Measurements from ENCODE around the gene HAUS3.

HAUS3 gene

GRCh38 chr4:2272828-2273120 is 30.9 kb upstream of the HAUS3 start:
- Histone ChIP-seq H3K4me3 (ENCODE audit: low read depth, low read length) (no peak overlapping the region), H3K27me3 (ENCODE audit: insufficient read depth, low read depth, severe bottlenecking) (no peaks in the 10 kb centered on the region), H3K36me3 (no peaks in the 10 kb centered on the region), H3K27ac (no peak overlapping the region), H3K9me3 (ENCODE audit: severe bottlenecking) (no peaks in the 10 kb centered on the region)
- TF ChIP-seq, protein P1, sequence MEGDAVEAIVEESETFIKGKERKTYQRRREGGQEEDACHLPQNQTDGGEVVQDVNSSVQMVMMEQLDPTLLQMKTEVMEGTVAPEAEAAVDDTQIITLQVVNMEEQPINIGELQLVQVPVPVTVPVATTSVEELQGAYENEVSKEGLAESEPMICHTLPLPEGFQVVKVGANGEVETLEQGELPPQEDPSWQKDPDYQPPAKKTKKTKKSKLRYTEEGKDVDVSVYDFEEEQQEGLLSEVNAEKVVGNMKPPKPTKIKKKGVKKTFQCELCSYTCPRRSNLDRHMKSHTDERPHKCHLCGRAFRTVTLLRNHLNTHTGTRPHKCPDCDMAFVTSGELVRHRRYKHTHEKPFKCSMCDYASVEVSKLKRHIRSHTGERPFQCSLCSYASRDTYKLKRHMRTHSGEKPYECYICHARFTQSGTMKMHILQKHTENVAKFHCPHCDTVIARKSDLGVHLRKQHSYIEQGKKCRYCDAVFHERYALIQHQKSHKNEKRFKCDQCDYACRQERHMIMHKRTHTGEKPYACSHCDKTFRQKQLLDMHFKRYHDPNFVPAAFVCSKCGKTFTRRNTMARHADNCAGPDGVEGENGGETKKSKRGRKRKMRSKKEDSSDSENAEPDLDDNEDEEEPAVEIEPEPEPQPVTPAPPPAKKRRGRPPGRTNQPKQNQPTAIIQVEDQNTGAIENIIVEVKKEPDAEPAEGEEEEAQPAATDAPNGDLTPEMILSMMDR (IDR thresholded peaks at IDR 0.05; ENCODE audit: low read depth, low read length) = no peak
- DNase-seq = no peak

DNA sequence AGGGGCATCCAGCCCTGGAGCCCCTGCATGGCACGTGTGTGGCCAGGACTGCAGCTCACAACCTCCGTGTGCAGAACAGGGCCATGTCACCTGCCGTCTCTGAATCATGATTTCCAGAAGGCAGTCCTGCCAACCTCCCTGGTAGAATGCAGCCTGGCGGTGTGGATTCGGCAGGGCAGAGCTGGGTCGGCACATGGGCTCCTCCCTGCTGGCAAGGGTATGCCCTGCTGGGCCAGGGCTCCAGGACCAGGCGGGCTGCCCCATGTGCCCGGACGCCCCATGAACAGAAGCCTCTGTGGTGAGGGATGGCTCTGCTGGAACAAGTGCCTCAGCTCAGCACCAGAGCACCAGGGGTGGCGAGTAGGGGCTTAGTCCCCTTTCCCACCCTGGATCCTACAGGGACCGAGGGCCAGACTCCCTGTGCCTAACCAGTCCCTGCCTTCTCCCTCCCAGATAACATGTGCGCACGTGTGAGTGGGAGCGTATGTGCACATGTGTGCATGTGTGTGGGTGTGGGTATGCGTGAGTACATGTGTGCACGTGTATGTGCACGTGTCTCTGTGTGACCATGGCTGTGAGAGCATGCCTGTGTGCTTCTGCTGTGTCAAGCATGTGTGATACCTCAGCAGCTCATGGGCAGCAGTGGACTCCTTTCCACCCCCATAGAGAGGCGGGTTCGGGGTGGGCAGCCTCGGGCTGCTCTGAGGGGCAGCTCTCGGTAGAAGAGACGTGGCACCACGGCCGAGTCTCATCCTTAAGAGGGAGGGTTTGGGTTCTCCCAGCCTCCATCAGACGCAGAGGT is 30.3 kb upstream of the HAUS3 start:
- Histone ChIP-seq H3K27ac (no peak overlapping the region), H3K9me3 (ENCODE audit: severe bottlenecking) (no peaks in the 10 kb centered on the region), H3K36me3 (no peaks in the 10 kb centered on the region), H3K4me3 (ENCODE audit: low read depth, low read length) (no peak overlapping the region), H3K27me3 (ENCODE audit: insufficient read depth, low read depth, severe bottlenecking) (no peaks in the 10 kb centered on the region)
- TF ChIP-seq, protein P1 (IDR thresholded peaks at IDR 0.05; ENCODE audit: low read depth, low read length) = no peak
- no peak for DNase-seq

DNA sequence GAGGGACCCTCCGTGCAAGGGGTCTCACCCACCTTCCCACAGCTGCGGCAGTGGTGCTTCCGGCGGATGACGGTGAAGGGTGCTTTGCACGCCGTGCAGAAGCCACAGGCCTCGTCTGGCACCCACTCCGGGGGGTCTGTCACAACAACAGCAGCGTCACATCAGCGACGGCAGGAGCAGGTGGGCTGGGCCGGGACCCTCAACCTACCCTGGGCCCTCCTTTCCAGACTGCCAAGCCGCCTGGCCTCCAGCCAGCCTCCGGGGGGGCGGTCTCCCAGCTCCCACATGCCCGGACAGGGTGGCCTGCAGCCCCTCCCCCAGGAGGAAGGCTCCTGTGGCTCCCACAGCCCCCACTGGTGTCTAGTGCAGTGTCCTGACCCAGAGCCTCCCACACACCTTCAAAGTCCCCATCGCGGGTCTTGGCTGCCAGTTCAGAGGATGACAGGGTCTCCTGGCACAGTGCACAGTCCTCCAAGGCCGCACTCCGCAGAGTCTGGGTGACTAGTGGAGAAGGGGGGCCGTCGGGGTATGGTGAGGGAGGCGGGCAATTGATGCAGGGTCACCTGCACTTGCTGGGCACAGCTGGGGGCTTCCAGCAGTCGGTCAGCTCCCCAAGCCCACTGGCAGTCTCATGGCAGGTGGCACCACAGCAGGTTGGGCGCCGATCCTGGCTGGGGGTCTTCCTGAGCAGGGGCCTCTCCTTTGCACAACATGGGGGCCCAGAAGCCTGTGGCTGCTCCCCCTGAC is 29.5 kb upstream of the HAUS3 start:
- Histone ChIP-seq H3K27ac (no peak overlapping the region), H3K36me3 (no peaks in the 10 kb centered on the region), H3K4me3 (ENCODE audit: low read depth, low read length) (no peak overlapping the region), H3K27me3 (ENCODE audit: insufficient read depth, low read depth, severe bottlenecking) (no peaks in the 10 kb centered on the region), H3K9me3 (ENCODE audit: severe bottlenecking) (no peaks in the 10 kb centered on the region)
- TF ChIP-seq, protein P1 (IDR thresholded peaks at IDR 0.05; ENCODE audit: low read depth, low read length) = no peak
- no peak for DNase-seq

DNA sequence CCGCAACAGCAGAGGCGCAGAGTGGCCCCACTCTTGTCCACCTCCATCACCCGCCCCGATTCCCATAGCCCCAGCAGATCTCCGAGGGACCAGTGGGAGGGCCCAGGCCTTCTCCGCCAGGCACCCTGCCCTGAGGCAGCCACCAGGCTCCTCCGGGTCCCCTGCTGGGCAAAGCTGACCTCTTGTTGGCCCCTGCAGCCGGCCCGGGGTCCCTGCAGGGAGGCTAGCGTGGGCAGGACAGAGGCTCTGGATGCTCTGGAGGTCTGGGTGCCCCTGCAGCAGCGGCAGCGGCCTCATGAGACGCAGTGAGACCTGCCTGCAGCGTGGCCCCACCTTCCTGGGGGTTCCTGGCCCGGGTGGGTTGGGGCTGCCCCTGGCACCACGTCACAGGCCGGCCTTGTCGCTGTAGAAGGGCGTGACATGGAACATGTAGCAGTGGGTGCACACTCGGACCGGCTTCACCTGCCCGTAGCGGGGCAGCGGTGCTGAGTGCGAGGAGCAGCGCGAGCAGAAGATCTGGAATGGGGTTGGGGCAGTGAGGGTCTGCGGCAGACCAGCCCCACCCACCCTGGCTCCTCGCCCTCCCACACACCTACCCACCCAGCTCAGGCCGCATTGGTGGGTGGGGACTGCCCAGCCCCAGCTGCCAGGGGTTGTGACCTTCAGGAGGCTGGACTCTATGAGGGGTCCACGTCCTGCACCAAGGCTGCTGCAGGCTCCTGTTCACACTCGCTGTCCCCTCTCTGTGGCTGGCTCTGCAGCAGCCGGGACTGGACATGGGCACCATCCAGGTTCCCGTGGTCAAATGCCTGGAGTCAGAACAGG is 28.6 kb upstream of the HAUS3 start:
- H3K27me3 ChIP-seq (ENCODE audit: insufficient read depth, low read depth, severe bottlenecking) = no peaks in the 10 kb centered on the region
- TF ChIP-seq, protein P1 (IDR thresholded peaks at IDR 0.05; ENCODE audit: low read depth, low read length) = no peak

DNA sequence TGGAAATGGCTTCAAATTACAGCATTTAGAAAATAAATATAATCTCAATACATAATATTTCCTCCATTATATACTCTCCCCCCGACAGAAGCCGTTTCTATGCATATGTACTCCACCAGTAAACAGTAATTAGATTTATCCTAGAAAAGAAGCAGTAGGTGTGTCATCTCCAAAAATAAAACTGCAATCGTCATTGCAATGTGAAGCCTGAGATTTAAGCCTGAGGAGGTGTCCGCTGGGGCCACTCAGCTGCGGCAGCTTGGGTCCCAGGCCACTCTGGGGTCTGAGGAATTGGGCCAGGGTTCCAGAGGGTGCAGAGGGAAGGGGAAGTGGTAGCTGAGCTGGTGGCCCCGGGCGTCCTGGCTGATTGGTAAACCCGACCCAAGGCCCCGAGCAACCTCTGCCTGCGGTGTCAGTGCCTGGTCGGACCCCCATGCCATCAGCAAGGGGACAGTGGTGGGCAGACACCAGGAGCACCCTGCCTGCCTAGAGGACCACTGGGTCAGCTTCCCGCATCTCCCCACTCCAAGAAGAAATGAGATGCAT is 27.8 kb upstream of the HAUS3 start:
- H3K4me3 ChIP-seq (ENCODE audit: low read depth, low read length) = no peak overlapping the region
- TF ChIP-seq, protein P1 (IDR thresholded peaks at IDR 0.05; ENCODE audit: low read depth, low read length) = no peak
- H3K27me3 ChIP-seq (ENCODE audit: insufficient read depth, low read depth, severe bottlenecking) = no peaks in the 10 kb centered on the region
- DNase-seq = no peak
- no peak overlapping the region for H3K27ac ChIP-seq
- no peaks in the 10 kb centered on the region for H3K9me3 ChIP-seq (ENCODE audit: severe bottlenecking)
- no peaks in the 10 kb centered on the region for H3K36me3 ChIP-seq

More for the DNA sequence above, 28.6 kb upstream of the HAUS3 start:
- no peak for DNase-seq
- Histone ChIP-seq H3K36me3 (no peaks in the 10 kb centered on the region), H3K27ac (no peak overlapping the region), H3K4me3 (ENCODE audit: low read depth, low read length) (no peak overlapping the region), H3K9me3 (ENCODE audit: severe bottlenecking) (no peaks in the 10 kb centered on the region)
